DOHH2 (cell line): ENCODE data around the gene ANXA1.

Experiments
- H3F3A ChIP-seq: fragments of 200-600 bp; sonication (generic), shearing (Covaris generic); 2 replicates; pipeline ENCODE4 v1.6.0; 2016; ENCODE audit warnings: antibody characterized with exemption, mild to moderate bottlenecking; ENCODE audit not compliant: control insufficient read depth, insufficient read depth
- H3K27ac ChIP-seq: fragments of 200-600 bp; sonication (generic); 2 replicates; pipeline ENCODE4 v1.5.1; 2014; ENCODE audit warnings: low read depth, mild to moderate bottlenecking, low read length, moderate library complexity
- H3K27me3 ChIP-seq: fragments of 200-600 bp; sonication (generic); 2 replicates; pipeline ENCODE4 v1.6.1; 2014; ENCODE audit warnings: mild to moderate bottlenecking, low read length, mixed read lengths; ENCODE audit not compliant: control insufficient read depth
- H3K36me3 ChIP-seq: fragments of 200-600 bp; sonication (generic); 2 replicates; pipeline ENCODE4 v1.6.1; 2014; ENCODE audit warnings: mild to moderate bottlenecking, low read length, moderate library complexity, mixed read lengths; ENCODE audit not compliant: control insufficient read depth
- H3K4me1 ChIP-seq: fragments of 200-600 bp; sonication (generic); 2 replicates; pipeline ENCODE4 v1.6.1; 2014; ENCODE audit warnings: mild to moderate bottlenecking, low read length, mixed read lengths; ENCODE audit not compliant: control insufficient read depth
- H3K4me2 ChIP-seq: fragments of 200-600 bp; sonication (generic); 2 replicates; pipeline ENCODE4 v1.6.0; 2014; ENCODE audit warnings: mild to moderate bottlenecking, low read length, moderate library complexity
- H3K4me3 ChIP-seq: fragments of 200-600 bp; sonication (generic); 2 replicates; pipeline ENCODE4 v1.5.1; 2014; ENCODE audit warnings: mild to moderate bottlenecking, low read length, mixed read lengths
- H3K79me2 ChIP-seq: fragments of 200-600 bp; sonication (generic); 2 replicates; pipeline ENCODE4 v1.6.1; 2014; ENCODE audit warnings: mild to moderate bottlenecking, low read length, mixed read lengths; ENCODE audit not compliant: control insufficient read depth
- H3K9me2 ChIP-seq: fragments of 200-600 bp; sonication (generic); replicated peaks from 2 replicates; pipeline ENCODE4 v1.6.1; 2014; ENCODE audit warnings: mild to moderate bottlenecking, low read length, mixed read lengths; ENCODE audit not compliant: control insufficient read depth
- H3K9me3 ChIP-seq: fragments of 200-600 bp; sonication (generic); 2 replicates; pipeline ENCODE4 v1.6.1; 2014; ENCODE audit warnings: antibody characterized with exemption, low read length, mixed read lengths; ENCODE audit not compliant: control insufficient read depth, insufficient read depth
- H4K20me1 ChIP-seq: fragments of 200-600 bp; sonication (generic); 2 replicates; pipeline ENCODE4 v1.6.0; 2014; ENCODE audit warnings: low read depth, mild to moderate bottlenecking, antibody characterized with exemption, low read length, moderate library complexity; ENCODE audit not compliant: control insufficient read depth, insufficient read depth
- EZH2phosphoT487 ChIP-seq: fragments of 200-600 bp; sonication (generic); IDR thresholded peaks from 2 replicates; pipeline ENCODE4 v1.6.1; 2017; ENCODE audit warnings: borderline replicate concordance, mild to moderate bottlenecking, antibody characterized with exemption, low read length, moderate library complexity, mixed read lengths
- TF ChIP-seq, protein P1 (sequence below): fragments of 200-600 bp; sonication (generic); IDR thresholded peaks from one replicate; pipeline ENCODE4 v1.5.1; 2014; ENCODE audit warnings: antibody characterized with exemption, mild to moderate bottlenecking, low read depth, low read length; ENCODE audit not compliant: poor library complexity, severe bottlenecking

ANXA1 gene

DNA sequence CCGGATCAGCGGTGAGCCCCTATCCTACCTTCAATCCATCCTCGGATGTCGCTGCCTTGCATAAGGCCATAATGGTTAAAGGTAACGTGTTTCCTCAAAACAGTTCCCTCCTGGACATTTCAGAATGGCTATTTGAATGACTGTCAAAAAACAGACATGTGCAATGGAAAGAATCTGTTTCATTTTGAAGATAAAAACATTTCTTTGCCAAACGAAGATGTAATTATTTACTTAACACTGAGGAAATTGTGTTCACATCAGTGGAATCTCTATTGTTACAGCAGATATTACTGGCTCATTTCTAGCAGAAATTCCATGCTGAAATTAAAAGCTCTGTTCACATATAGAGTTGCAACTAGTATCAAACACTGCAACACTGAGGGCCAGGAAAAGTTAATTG is 7.1 kb downstream of the ANXA1 start:
- Histone ChIP-seq H3K79me2 (no peaks in the 10 kb centered on the region), H3K4me1 (no peaks in the 10 kb centered on the region), H4K20me1 (no peaks in the 10 kb centered on the region)

DNA sequence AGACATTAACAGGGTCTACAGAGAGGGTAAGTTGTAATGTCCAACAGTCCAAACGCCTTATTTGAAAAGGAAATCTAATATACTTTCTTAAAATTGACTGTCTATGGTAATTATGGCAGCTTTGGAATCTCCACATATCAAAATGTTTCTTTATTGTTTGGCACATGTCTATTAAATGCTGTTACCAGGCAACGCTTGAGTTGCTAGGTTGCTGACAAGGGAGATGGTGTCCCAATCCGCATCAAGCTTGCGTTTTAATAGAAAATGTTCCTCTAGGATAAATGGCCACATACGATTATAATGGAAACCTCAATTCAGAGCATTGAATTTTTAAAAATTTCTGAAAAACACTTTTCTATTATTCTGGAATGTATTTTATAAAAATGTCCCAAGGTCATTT is 9.2 kb downstream of the ANXA1 start:
- Histone ChIP-seq H3K36me3 (no peaks in the 10 kb centered on the region), H4K20me1 (no peaks in the 10 kb centered on the region)

More for the DNA sequence above, 7.1 kb downstream of the ANXA1 start:
- Histone ChIP-seq H3K36me3 (no peaks in the 10 kb centered on the region), H3K4me2 (no peak overlapping the region), H3K9me2 (no peaks in the 10 kb centered on the region), H3K27me3 (no peaks in the 10 kb centered on the region), H3K4me3 (no peak overlapping the region), H3F3A (no peaks in the 10 kb centered on the region), H3K27ac (no peak overlapping the region), H3K9me3 (no peaks in the 10 kb centered on the region)
- TF ChIP-seq, protein P1, sequence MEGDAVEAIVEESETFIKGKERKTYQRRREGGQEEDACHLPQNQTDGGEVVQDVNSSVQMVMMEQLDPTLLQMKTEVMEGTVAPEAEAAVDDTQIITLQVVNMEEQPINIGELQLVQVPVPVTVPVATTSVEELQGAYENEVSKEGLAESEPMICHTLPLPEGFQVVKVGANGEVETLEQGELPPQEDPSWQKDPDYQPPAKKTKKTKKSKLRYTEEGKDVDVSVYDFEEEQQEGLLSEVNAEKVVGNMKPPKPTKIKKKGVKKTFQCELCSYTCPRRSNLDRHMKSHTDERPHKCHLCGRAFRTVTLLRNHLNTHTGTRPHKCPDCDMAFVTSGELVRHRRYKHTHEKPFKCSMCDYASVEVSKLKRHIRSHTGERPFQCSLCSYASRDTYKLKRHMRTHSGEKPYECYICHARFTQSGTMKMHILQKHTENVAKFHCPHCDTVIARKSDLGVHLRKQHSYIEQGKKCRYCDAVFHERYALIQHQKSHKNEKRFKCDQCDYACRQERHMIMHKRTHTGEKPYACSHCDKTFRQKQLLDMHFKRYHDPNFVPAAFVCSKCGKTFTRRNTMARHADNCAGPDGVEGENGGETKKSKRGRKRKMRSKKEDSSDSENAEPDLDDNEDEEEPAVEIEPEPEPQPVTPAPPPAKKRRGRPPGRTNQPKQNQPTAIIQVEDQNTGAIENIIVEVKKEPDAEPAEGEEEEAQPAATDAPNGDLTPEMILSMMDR, result no peak
- no peak for TF ChIP-seq EZH2phosphoT487

DNA sequence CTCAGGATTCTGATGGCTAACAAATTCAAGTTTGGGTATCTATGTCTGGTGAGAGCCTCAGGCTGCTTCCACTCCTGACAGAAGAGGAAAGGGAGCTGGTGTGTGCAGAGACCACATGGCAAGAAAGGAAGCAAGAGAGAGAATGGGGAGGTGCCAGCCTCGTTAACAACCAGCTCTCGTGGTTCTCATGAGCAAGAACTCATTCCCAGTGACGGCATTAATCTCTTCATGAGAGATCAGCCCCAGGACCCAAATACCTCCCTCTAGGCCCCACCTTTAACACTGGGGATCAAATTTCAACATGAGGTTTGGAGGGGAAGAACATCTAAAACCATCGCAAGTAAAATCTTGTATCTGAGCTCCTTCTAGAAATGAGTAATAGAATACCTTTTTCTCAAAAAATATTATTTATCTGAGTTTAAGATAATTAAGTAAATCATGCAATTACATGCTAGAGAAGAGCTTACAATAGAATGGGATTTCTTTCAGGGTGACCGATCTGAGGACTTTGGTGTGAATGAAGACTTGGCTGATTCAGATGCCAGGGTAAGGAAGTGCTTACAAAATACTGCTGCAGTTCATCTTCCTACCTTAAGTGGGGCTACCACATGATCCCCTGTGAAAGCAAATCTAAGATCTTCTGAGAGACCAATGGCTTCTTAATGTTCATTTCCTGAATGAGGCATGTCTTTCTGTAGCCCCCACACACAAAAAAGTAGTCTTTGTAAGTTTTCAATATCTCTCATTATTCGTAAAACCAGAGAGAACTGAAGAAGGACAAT is 11.5 kb downstream of the ANXA1 start:
- H3K4me1 ChIP-seq, result no peaks in the 10 kb centered on the region
- H3K27ac ChIP-seq, result no peak overlapping the region
- no peaks in the 10 kb centered on the region for H3F3A ChIP-seq
- TF ChIP-seq EZH2phosphoT487, result no peak
- TF ChIP-seq, protein P1, result no peak
- no peak overlapping the region for H3K4me2 ChIP-seq
- no peaks in the 10 kb centered on the region for H3K36me3 ChIP-seq
- peaks cover 9% of the 10 kb centered on the region for H3K27me3 ChIP-seq
- no peaks in the 10 kb centered on the region for H3K9me2 ChIP-seq
- H3K4me3 ChIP-seq, result no peak overlapping the region
- no peaks in the 10 kb centered on the region for H3K9me3 ChIP-seq
- H4K20me1 ChIP-seq, result no peaks in the 10 kb centered on the region
- H3K79me2 ChIP-seq, result no peaks in the 10 kb centered on the region

More for the DNA sequence above, 9.2 kb downstream of the ANXA1 start:
- Histone ChIP-seq H3K4me2 (no peak overlapping the region), H3K9me3 (no peaks in the 10 kb centered on the region), H3K27ac (no peak overlapping the region), H3K79me2 (no peaks in the 10 kb centered on the region), H3K4me3 (no peak overlapping the region), H3K4me1 (no peaks in the 10 kb centered on the region), H3K27me3 (no peaks in the 10 kb centered on the region), H3F3A (no peaks in the 10 kb centered on the region), H3K9me2 (no peaks in the 10 kb centered on the region)
- TF ChIP-seq, protein P1, result no peak
